GM12878 (cell line): ENCODE data around the gene B4GALT3. TPM values are rescaled to one million over a fixed set of nuclear protein-coding genes. Genes with fewer than 3 reads are reported as not detected.

Source experiments
- CHD4 ChIP-seq: fragments of 200-600 bp; sonication (generic); IDR thresholded peaks from 2 replicates; pipeline ENCODE4 v1.6.1; 2016; ENCODE audit warnings: mild to moderate bottlenecking
- CREB1 ChIP-seq: IDR thresholded peaks from 2 replicates; pipeline ENCODE4 v1.6.1; 2012; ENCODE audit warnings: low read depth, mild to moderate bottlenecking, inconsistent platforms
- CUX1 ChIP-seq: IDR thresholded peaks from 2 replicates; pipeline ENCODE4 v1.6.1; 2012; ENCODE audit warnings: improper control_type of control experiment, low read depth, low read length; ENCODE audit not compliant: insufficient replicate concordance
- E2F4 ChIP-seq: IDR thresholded peaks from 2 replicates; pipeline ENCODE4 v1.6.1; 2012; ENCODE audit warnings: low read depth, low read length, improper control_type of control experiment
- EZH2 ChIP-seq: IDR thresholded peaks from 2 replicates; pipeline ENCODE4 v1.6.1; 2012; ENCODE audit warnings: low read depth, mild to moderate bottlenecking, control low read depth, inconsistent platforms, low read length, borderline replicate concordance; ENCODE audit not compliant: control insufficient read depth
- FOXK2 ChIP-seq: fragments of 450-650 bp; IDR thresholded peaks from 2 replicates; pipeline ENCODE4 v1.6.1; 2017; ENCODE audit warnings: mild to moderate bottlenecking, moderate library complexity
- HDGF ChIP-seq: fragments of 450-650 bp; IDR thresholded peaks from 2 replicates; pipeline ENCODE4 v1.6.1; 2016; ENCODE audit warnings: antibody characterized with exemption
- NFIC ChIP-seq: IDR thresholded peaks from 2 replicates; pipeline ENCODE4 v1.6.1; 2012; ENCODE audit warnings: low read depth, mild to moderate bottlenecking, inconsistent platforms, low read length, moderate library complexity
- NFXL1 ChIP-seq: fragments of 450-650 bp; IDR thresholded peaks from 2 replicates; pipeline ENCODE4 v1.6.1; 2017; ENCODE audit warnings: antibody characterized with exemption, mild to moderate bottlenecking, borderline replicate concordance
- NR2F1 ChIP-seq: fragments of 450-650 bp; conservative IDR thresholded peaks from 2 replicates; pipeline ENCODE4 v1.6.1; 2017; ENCODE audit warnings: mild to moderate bottlenecking
- POLR2AphosphoS2 ChIP-seq: IDR thresholded peaks from 2 replicates; pipeline ENCODE4 v1.6.1; 2011; ENCODE audit warnings: low read depth, mild to moderate bottlenecking, low read length, improper control_type of control experiment, moderate library complexity
- RELA ChIP-seq: fragments of 450-650 bp; IDR thresholded peaks from 2 replicates; pipeline ENCODE4 v1.8.0; 2014; ENCODE audit warnings: borderline replicate concordance; ENCODE audit not compliant: partially characterized antibody
- SUZ12 ChIP-seq: fragments of 200-600 bp; sonication (generic); IDR thresholded peaks from one replicate; pipeline ENCODE4 v1.6.1; 2018; ENCODE audit warnings: antibody characterized with exemption, mild to moderate bottlenecking; ENCODE audit not compliant: unreplicated experiment
- TCF3 ChIP-seq: IDR thresholded peaks from 2 replicates; pipeline ENCODE4 v1.6.1; 2012; ENCODE audit warnings: low read depth, mild to moderate bottlenecking, low read length, borderline replicate concordance; ENCODE audit not compliant: insufficient read depth
- ZBED1 ChIP-seq: IDR thresholded peaks from 2 replicates; pipeline ENCODE4 v1.6.1; 2016; ENCODE audit warnings: borderline replicate concordance
- ZBTB4 ChIP-seq: fragments of 450-650 bp; formaldehyde crosslinking; IDR thresholded peaks from 2 replicates; pipeline ENCODE4 v1.4.0; 2022; ENCODE audit warnings: mild to moderate bottlenecking, moderate library complexity
- ZZZ3 ChIP-seq: IDR thresholded peaks from 2 replicates; pipeline ENCODE4 v1.6.1; 2011; ENCODE audit warnings: low read depth; ENCODE audit not compliant: control insufficient read depth, insufficient read length
- polyA plus RNA-seq, 11 experiments: library from polyadenylated mRNA; depleted of rRNA in 4 of 11; unstranded in 6 of 11; stranded (reverse) in 5 of 11; fragments of >200 nt; fragmentation: Nextera tagmentation in 4 of 11; fragmentation: Illumina TruSeq in 1 of 11; extraction: Ambion mirVana in 4 of 11; extraction: Trizol in 1 of 11; gene quantifications; 1 replicate in 1 of 11; 2 replicates in 10 of 11; pipeline versions ENCODE4 v1.2.1 to v1.2.3, GENCODE V29; 2011 to 2016; ENCODE audit warnings: inconsistent platforms in 2 of 11, missing spikeins in 2 of 11, low read depth in 1 of 11
- total RNA-seq, 4 experiments: library from RNA; depleted of rRNA in 3 of 4; stranded (reverse); fragments of >200 nt in 3 of 4; fragmentation: Illumina TruSeq in 1 of 4; extraction: Trizol in 1 of 4; gene quantifications; 2 replicates each; pipeline versions ENCODE4 v1.2.1 to v1.2.3, GENCODE V29; 2013 to 2021
- TF ChIP-seq, protein P1 (sequence below): fragments of 450-650 bp; IDR thresholded peaks from 2 replicates; pipeline ENCODE4 v1.6.1; 2017; ENCODE audit warnings: mild to moderate bottlenecking, low read depth, inconsistent platforms; ENCODE audit not compliant: poor library complexity, severe bottlenecking

The B4GALT3 gene
- total and polyA plus RNA-seq, 10 of the 15 experiments (the other 5 are each of a cell fraction or from before 2014, with no cell fraction given), result 27.1 to 58.9 (median 42.6) TPM

GRCh38 chr1:161132410-161133219, 44.7 kb downstream of the B4GALT3 start, which contains the start of gene DEDD (continued):
- TF ChIP-seq CUX1 (peak; percentile 36), NR2F1 (peak; percentile 80), NFIC (no peak), POLR2AphosphoS2 (peak; percentile 43; the same call in 1 of the 2 replicates), CREB1 (peak; percentile 82), CHD4 (no peak), FOXK2 (peak; percentile 41; the same call in 1 of the 2 replicates), ZBTB4 (CRISPR knock-in tag) (no peak), SUZ12 (no peak), HDGF (no peak; the same call in 1 of the 2 replicates), TCF3 (0 out of 2 replicates have a peak, but pooled peaks have one; percentile 3), EZH2 (no peak), NFXL1 (no peak), RELA (peak; percentile 48), E2F4 (no peak), ZZZ3 (no peak), ZBED1 (no peak)
- TF ChIP-seq, protein P1, sequence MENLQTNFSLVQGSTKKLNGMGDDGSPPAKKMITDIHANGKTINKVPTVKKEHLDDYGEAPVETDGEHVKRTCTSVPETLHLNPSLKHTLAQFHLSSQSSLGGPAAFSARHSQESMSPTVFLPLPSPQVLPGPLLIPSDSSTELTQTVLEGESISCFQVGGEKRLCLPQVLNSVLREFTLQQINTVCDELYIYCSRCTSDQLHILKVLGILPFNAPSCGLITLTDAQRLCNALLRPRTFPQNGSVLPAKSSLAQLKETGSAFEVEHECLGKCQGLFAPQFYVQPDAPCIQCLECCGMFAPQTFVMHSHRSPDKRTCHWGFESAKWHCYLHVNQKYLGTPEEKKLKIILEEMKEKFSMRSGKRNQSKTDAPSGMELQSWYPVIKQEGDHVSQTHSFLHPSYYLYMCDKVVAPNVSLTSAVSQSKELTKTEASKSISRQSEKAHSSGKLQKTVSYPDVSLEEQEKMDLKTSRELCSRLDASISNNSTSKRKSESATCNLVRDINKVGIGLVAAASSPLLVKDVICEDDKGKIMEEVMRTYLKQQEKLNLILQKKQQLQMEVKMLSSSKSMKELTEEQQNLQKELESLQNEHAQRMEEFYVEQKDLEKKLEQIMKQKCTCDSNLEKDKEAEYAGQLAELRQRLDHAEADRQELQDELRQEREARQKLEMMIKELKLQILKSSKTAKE, result no peak
